NCI-H2171 treated with DMSO at 0.1 percent for 48 hours (cell line): Measurements from ENCODE around the gene TUBGCP2.
"Not testable (repeated sequence)": the region's sequence is repeated elsewhere in the genome, so short reads cannot be mapped to it uniquely, and the experiment has no call there.

Experiments used
- DNase-seq: peaks from one replicate; lab custom pipeline; 2025; lab: John Stamatoyannopoulos, UW

TUBGCP2 gene

GRCh38 chr10:133325440-133326222, 17.0 kb upstream of the TUBGCP2 start:
- DNase-seq, result no peak

GRCh38 chr10:133324857-133325260, 16.2 kb upstream of the TUBGCP2 start:
- DNase-seq, result no peak

- DNase-seq, result peak; percentile 61
Measured at GRCh38 chr10:133324198-133324792, 15.6 kb upstream of the TUBGCP2 start.

GRCh38 chr10:133322064-133322709, 13.5 kb upstream of the TUBGCP2 start:
- not testable (repeated sequence) for DNase-seq

DNA sequence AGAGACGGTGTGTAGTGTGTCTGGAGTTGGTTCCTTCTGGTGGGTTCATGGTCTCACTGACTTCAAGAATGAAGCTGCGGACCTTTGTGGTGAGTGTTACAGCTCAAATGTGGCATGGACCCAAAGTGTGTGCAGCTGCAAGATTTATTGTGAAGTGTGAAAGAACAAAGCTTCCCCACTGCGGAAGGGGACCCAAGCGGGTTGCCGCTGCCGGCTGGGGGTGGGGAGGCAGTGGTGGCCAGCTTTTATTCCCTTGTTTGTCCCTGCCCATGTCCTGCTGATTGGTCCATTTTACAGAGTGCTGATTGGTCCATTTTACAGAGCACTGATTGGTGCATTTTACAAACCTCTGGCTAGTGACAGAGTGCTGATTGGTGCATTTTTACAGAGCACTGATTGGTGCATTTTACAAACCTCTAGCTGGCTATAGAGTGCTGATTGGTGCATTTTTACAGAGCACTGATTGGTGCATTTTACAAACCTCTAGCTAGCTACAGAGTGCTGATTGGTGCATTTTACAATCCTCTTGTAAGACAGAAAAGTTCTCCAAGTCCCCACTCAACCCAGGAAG, 12.3 kb upstream of the TUBGCP2 start:
- not testable (repeated sequence) for DNase-seq

GRCh38 chr10:133318494-133319127, 9.9 kb upstream of the TUBGCP2 start:
- peak; percentile 24 for DNase-seq

DNA sequence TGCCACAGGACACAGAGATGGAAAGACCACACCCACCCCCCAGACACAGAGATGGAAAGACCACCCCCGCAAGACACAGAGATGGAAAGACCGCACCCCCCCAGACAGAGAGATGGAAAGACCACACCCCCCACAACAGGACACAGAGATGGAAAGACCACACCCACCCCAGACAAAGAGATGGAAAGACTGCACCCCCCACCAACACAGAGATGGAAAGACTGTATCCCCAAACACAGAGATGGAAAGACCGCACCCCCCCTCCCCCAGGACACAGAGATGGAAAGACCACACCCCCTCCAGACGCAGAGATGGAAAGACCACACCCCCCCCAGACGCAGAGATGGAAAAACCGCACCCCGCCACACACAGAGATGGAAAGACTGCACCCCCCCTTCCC, 8.1 kb upstream of the TUBGCP2 start:
- no peak for DNase-seq

- no peak for DNase-seq
Measured at GRCh38 chr10:133316266-133316665, 7.6 kb upstream of the TUBGCP2 start.

- no peak for DNase-seq
Measured at GRCh38 chr10:133315847-133316246, 7.2 kb upstream of the TUBGCP2 start.

DNA sequence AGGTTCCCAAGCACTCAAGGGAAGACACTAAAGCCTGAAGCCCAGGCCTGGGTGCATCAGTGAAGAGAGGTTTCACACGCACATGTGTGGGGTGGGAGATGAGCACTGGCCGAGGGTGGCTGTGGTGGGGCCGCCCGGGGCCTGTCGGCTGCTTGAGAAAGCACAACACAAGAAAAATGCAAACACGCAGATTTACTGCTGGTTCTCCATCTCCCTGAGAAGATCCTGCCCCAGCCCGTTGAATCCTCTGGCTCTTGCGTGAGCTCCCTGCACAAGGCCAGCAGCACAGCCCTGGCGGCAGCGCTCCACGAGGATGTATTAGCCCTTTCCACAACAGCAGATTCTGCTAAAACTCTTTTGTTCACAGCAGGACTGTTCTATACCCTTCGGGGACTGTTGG, 6.2 kb upstream of the TUBGCP2 start:
- no peak for DNase-seq

DNA sequence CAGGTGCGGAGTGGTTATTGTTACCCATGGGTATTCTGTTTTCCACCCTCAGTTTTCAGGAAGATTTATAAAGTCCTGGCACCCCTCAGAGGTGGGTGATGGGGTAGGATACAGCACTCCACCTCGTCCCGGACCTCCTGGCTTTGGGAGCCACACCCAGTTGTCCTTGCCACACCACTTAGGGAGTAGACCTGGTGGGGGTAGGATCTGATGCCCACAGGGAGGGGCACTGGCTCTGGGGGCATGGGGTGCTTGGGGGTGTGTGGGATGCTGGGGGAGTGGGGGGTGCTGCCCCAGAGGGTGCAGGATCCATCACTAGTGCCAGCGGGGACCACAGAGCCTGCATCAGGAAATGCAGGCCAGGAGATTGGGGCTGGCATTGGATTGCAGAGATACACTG, 4.5 kb upstream of the TUBGCP2 start:
- no peak for DNase-seq

DNA sequence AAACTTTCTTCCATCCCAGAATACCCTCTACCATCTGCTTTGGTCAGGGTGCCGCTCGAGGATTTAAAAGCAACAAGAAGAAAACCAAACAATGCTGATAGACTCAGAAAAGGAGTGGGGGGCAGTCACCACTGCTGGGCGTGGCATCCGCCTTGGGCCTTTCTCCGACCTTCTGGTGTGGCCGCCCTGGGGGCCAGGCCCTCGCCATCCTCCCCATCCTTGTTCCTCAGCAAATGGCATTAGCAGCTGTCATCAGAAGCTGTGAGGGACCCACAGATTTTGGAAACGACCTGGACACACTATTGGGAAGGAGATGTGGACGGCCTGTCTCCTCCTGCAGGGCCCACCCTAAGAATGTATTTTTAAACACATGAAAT, 4.1 kb upstream of the TUBGCP2 start:
- no peak for DNase-seq

DNA sequence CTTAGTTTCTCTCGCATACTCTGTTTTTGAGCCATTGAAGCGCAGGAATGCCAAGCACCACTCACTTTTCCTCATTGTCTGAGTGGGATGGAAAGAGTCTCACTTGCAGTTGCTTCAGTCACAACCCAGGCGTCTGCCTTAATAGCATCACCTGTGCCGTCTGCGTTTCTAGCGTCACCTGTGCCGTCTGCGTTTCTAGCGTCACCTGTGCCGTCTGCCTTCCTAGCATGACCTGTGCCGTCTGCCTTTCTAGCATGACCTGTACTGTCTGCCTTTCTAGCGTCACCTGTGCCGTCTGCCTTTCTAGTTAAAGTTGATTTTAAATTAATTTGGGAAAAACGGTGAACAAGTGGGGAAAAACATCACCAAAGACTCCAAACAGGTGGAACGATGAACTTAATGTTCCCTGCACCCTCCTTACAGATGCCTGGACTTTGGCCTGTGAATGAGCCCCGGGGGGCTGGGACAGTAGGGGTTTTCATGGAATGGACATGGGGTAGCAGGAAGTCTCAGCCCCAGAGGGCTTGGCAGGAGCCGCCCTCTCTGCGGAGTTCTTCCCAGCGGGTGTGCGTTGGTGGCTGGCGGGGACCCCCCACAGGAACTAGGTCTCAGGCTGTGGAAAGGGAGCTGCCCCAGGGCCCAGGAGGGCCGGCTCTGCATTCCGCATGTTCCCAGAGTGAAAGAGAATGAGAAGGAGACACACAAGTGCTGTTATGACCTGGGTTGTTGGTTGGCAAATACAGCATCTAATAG, 3.5 kb upstream of the TUBGCP2 start:
- DNase-seq, result no peak

GRCh38 chr10:133311570-133311969, 2.9 kb upstream of the TUBGCP2 start:
- no peak for DNase-seq

GRCh38 chr10:133310789-133311188, 2.1 kb upstream of the TUBGCP2 start:
- DNase-seq, result no peak

DNA sequence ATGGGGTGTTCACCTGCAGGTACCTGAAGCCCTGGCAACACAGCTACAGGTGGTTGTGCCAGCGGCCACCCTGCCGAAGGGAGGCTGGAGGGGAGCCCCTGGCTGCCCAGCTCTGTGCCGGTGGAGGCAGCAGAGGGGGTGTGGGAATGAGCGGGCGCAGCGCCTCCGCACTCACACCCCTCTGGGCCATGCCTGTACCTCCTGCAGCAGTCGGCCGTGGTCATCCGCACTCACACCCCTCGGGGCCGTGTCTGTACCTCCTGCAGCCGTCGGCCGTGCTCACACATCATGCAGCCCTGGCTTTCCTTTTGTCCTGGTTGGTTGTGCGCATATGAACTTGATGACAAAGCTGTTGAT, 1.7 kb upstream of the TUBGCP2 start:
- no peak for DNase-seq

GRCh38 chr10:133309720-133310398, 1.2 kb upstream of the TUBGCP2 start:
- DNase-seq, result no peak

DNA sequence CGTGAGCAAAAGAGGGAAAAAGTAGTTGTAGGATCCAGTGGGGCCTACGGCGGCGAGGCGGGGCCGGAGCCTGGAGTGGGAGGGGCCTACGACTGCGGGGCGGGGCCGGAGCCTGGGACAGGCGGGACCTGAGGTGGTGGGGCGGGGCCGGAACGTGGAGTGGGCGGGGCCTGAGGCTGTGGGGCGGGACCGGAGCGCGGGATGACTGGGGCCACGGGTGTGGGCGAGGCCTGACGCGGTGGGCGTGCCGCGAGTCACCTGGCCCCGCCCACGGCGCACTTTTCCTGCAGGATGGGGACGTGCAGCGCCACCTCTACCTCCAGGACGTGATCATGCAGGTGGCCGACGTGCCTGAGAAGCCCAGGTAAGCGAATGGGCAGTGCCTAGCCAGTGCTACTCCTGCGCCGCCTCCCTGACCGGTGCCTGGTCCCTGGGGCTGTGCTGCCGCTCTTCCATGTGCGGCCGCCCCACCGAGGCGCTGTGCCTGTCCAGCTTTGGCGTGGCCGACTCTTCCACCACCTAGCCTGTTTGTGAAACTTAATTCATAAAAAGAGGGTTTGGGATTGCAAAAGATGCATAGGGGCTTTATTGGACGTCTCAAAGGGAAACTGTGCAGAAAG, 538 bp upstream of the TUBGCP2 start:
- DNase-seq, result peak; percentile 64

- DNase-seq, result peak; percentile 66
Measured at GRCh38 chr10:133307776-133308420, 774 bp downstream of the TUBGCP2 start.

GRCh38 chr10:133306941-133307379, 1.7 kb downstream of the TUBGCP2 start:
- no peak for DNase-seq
